CD4-positive, alpha-beta T cell treated with Interleukin-6 at 100 ng/mL for 8 hours (primary cell): Measurements from ENCODE around the gene ATP1A4.

ENCODE experiments used
- DNase-seq: peaks from one replicate; pipeline ENCODE4 v3.0.0-alpha.2; 2020; ENCODE audit warnings: mixed read lengths, low spot score

The ATP1A4 gene

DNA sequence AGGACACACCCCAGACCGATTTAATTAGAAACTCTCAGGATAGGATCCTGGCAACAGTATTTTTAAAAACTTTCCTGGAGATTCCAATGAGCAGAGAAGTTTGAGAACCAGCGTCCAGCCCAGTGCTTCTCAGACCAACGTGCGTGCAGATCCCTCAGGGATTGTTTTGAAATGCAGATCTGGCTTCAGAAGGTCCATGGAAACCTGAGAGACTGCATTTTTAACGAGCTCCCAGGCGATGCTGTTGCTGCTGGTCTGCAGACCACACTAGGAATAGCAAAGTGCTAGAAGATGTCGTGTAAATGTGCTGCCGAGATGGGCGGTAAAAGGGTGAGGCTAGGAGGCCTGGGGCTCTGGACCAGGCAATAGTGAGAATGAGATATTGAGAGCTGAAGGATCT is 20.6 kb downstream of the ATP1A4 start:
- DNase-seq: no peak

- DNase-seq: no peak
Observed at GRCh38 chr1:160177231-160177630, 25.8 kb downstream of the ATP1A4 start.

DNA sequence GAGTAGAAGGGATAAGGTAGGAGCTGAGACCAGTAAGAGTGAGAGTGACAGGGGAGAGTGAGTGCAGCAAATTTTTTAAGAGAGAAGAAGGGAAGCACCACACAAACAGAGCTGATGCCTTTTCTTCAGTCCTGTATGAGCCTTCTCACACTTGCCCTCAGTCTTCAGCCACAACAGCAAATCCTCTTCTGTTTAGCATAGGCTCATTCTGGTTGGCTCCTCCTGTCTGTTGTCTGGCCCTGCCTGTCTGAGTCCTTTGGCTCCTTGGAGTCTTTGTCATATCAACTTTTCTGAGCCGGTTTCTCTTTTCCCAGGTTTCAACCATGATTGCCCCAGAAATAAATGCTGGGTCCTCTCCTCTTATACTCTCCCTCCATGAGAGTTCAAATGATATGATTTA is 26.3 kb downstream of the ATP1A4 start:
- no peak for DNase-seq

DNA sequence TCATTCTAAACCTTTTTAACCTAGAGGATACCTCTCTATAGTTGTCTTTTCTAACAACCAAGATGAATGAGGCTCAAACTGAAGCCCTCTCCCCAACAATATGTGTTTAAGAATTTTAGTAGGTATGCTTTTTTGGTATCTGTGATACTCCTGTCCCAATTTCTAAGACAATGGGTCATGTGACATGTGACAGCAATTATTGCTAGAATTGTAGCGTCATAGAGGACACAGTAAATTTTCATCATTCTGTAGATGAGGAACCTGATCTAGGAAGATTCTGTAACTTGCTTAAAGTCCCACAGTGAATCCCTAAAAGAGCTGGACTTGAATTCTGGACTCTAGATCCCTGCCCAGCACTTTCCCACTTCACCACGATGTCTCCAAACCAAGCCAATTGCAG is 27.3 kb downstream of the ATP1A4 start:
- no peak for DNase-seq

DNA sequence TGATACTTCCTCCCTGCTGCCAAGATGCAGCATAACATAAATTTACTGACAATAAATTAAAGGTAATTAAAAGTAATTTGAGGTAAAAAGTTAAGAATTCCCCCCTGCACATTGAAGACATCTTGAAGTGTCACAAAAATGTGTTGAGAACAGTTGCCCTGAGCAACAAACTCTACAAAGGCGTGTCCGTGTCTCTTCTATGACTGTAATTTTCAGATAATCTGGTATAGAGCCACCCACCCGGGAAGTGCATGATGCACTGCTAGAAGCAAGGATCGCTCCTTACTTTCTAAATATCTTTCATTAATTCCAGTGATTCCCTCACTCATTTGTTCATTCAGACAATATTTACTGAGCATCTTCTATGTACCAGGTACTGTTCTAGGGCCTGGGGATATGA is 27.9 kb downstream of the ATP1A4 start:
- no peak for DNase-seq

- DNase-seq: no peak
Observed at GRCh38 chr1:160186246-160186645, 34.8 kb downstream of the ATP1A4 start.

GRCh38 chr1:160186729-160187128 is 35.3 kb downstream of the ATP1A4 start:
- no peak for DNase-seq

- no peak for DNase-seq
Observed at GRCh38 chr1:160187407-160187806, 36.0 kb downstream of the ATP1A4 start.

DNA sequence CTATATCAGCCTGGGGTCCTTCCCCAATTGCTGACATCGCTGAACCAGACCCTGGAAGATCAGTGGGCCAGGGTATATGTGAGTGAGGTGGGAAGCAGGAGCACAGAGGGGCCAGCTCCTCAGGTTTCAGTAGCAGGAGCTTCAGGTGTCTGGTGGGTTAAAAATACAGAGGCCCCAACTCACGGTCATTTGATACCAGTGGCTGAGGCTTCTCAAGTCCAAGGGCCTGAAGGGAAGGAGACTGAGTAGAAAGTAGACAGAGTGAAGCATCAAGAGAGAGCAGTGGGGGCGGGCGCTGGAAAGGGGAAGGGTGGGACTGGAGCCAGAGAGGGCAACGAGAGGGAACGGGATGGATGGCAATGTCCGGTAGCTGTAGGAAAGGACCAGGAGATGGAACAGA is 36.9 kb downstream of the ATP1A4 start:
- DNase-seq: no peak

DNA sequence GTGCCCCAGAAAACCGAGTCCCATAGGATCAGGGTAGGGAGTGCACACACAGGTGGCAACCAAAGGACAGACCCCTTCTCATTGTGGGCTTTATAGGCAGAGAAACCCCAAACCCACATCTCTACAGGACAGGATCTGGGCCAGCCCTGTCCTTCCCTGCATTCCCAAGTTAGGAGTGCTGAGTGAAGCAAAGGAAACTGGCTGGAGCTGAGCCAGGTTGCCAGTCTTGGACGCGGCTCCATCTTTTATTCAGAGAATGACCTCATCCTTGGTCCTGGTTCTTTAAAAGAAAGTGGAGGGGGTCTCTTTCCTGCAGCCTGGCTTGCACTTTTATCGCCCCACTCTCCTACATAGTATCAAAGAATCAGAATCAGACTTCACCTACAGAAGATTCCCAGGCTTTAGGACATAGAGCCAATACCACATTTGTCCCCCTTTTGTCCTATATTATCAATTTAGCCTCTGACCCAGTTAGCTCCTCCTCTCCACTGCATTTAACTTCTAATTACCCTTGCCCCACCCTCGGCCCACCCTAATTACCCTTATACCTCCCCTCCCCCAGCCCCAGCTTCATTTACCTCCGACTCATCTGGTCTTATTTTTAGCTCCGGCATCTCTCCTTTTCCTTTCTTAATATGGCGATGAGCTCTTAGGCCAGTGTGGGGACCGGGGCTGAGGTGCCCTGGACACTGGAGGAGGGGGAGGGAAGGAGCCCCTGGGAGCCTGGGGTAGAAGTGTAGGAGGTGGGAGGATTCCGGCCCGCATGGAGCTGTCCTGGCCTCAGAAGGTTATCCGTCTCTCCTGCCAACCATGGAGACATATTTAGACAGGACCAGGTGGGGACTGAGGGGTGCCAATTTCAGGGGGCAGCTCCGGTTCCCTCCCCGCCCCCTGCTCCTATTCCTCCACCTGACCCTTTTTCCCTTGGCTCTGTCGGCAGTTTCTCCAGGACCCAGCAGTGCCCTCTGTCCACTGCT is 38.5 kb downstream of the ATP1A4 start, which contains the start of gene CASQ1:
Gene CASQ1, plus strand, starts transcription at position 927 of the 977 bp plus-strand sequence. CDS start 177 bp downstream, outside the sequence.
- DNase-seq: no peak

DNA sequence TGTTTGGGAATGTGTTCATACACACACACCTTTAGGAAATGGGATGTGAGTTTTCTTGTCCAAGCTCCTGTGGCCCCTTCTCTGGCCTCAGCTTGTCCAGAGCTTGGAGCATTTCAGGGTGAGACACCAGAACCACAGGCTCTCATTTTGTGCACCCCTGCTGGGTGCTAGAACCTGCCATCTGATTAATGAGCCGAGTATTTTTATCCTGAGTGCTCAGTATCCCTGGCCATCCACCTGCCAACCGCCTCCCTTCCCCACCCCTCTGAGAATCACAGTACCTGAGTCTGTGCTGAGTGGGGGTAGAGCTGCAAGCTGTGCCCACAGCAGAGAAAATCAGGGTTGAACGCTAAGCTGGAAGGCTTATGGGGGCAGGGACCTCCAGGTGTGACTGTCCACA is 40.4 kb downstream of the ATP1A4 start:
- no peak for DNase-seq

GRCh38 chr1:160192234-160192633 is 40.8 kb downstream of the ATP1A4 start:
- DNase-seq: no peak

DNA sequence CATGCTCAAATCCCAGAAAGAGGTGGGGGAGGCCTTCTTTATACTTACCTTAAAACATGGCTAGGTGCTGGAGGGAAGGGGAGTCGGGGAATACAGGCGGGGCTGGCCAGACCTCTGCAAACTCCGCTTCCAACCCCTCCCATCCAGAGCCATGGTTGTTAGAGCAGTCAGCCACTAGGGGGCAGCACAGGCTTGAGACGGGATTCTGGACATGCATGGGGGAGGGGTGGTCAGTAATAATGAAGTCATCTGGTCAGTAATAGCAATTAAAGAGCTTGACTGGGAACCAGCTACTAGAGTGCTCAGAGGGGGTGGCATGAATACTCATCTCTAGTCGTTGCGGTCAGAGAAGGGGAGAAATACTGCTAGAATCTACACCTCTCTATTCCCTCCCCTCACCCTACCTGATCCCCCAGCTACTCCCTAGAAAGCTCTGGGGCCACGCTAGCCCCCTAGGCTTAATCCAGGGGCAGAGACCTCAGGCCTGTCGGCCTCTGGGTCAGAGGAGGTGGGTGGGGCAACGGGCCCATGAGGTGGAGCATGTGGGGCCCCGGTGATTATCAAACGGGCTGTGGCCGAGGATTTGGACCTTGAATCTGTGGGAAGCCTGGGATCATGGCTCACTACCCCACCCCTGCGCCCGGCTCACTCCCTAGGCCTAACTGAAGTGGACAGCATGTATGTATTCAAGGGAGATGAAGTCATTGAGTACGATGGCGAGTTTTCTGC is 41.9 kb downstream of the ATP1A4 start:
- DNase-seq: peak; percentile 72

DNA sequence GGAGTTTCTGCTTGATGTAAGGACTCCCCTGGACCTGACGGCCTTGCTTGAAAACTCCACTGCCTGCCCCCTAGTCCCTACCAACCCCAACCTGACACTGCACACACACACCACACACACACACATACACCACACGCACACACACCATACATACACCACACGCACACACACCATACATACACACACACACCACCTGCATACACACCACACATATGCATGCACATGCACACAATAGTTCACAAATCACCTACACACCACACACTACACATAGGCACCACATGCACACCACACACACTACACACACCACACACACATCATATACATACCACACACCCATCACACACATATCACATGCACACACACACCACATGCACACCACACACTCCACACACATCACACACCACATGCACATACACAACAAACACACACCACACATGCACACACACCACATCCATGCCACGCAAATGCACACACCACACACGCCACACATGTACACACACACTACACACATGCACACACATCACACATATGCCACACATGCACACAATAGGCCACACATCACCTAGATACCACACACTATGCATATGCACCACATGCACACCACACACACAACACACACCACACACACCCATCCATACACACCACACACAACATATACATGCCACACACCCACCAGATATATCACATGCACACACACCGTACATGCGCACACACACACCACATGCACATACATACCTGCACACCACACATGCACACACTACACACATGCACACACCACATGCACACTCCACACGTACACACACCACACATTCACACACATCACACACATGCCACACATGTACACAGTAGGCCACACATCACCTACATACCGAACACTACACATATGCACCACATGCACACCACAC is 42.7 kb downstream of the ATP1A4 start:
- DNase-seq: no peak

DNA sequence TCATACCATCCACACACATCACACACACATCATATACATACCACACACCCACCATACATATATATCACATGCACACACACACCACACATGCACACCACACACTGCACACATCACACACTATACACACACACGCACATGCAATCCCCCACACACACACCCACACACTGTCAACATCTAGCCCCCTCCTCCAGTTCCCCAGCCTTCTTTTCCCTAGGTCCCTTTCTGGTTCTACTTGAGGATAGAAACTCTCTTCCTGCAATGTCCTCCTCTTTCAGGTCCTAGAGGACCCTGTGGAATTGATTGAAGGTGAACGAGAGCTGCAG is 43.3 kb downstream of the ATP1A4 start:
- no peak for DNase-seq

- no peak for DNase-seq
Observed at GRCh38 chr1:160196143-160196542, 44.7 kb downstream of the ATP1A4 start.

- no peak for DNase-seq
Observed at GRCh38 chr1:160197231-160197630, 45.8 kb downstream of the ATP1A4 start.

- no peak for DNase-seq
Observed at GRCh38 chr1:160200786-160201185, 49.4 kb downstream of the ATP1A4 start.

- no peak for DNase-seq
Observed at GRCh38 chr1:160204526-160205241, 53.3 kb downstream of the ATP1A4 start.

DNA sequence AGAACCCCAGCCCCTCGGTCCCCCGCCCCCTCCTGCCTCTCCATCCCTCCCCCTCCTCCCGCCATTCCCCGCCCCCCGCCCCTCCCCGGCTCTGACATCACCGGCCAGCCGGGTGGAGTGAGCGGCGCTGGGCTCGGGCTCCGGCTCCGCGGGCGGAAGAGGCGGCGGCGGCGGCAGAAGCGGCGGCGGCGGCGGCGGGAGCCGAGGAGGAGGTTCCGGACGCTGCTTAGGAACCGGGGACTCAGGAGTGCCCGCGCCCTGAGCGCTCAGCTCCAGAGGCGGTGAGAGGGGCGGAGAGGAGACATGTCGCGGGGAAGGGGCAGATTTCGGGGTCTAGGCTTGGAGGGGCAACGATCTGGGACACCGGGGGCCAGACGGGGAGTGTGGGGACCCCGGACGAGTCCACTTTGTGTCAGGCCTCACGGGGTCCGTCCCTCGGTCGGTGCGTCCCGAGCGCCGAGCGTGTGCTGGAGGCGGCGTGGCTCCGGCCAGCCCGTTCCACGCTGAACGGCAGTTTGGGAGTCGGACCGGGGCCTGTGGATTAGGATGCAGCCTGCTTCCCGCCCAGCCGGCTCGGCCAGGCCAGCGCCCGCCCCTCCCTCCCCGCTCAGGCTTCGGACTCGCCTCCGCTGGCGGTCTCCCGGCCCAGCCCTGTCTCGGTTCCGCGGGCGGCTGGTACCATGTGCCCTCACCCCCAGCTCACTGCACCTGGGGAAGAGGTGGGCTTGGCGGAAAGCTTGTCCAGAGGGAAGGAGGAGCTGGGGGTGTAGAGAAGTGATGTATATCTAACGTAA is 54.0 kb downstream of the ATP1A4 start, which contains the start of gene PEA15:
Gene PEA15, plus strand, starts transcription at position 143 of the 794 bp plus-strand sequence. CDS start 6,161 bp downstream, outside the sequence.
- peak; percentile 71 for DNase-seq

DNA sequence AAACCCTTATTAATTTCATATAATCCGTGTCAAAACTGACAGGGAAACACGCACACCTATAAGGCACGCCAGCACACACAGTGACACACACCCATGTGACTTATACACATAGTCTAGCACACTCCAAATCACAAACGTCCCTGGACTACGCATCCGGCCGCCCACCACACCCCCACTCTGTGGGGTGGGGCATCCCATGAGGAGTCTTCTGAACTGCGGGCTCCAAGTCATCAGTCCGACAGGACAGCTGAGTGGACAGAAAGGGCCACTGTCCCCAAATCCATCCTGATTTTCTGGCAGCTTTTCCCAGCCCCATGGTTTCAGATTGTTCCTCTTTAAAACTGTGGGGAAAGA is 54.6 kb downstream of the ATP1A4 start:
- peak; percentile 37 for DNase-seq
